GM12873 (cell line): ENCODE results near the gene GPR142.

Experiments used
- CTCF ChIP-seq: IDR thresholded peaks from 2 replicates; pipeline ENCODE4 v1.5.1; 2012; ENCODE audit warnings: low read depth, mild to moderate bottlenecking, moderate library complexity, low read length, control low read depth; ENCODE audit not compliant: insufficient read depth; ENCODE audit errors: missing control alignments

GPR142 gene

GRCh38 chr17:74380959-74381808 lies 13.9 kb downstream of the GPR142 start:
- no peak for TF ChIP-seq CTCF

- TF ChIP-seq CTCF: no peak
Measured at GRCh38 chr17:74383141-74383540, 15.8 kb downstream of the GPR142 start.

GRCh38 chr17:74385201-74385600 lies 17.9 kb downstream of the GPR142 start:
- TF ChIP-seq CTCF: no peak

GRCh38 chr17:74386386-74386785 lies 19.1 kb downstream of the GPR142 start:
- no peak for TF ChIP-seq CTCF

- no peak for TF ChIP-seq CTCF
Measured at GRCh38 chr17:74387365-74388218, 20.3 kb downstream of the GPR142 start.

GRCh38 chr17:74389084-74389753 lies 21.9 kb downstream of the GPR142 start:
- no peak for TF ChIP-seq CTCF
